Gastrocnemius medialis (tissue), 4 donors: ENCODE measurements around the gene RHOJ.

Experiments used
- POLR2A ChIP-seq, 2 donors: fragments of 450-650 bp; IDR thresholded peaks; one replicate each; pipeline ENCODE4 v1.6.1; 2017; ENCODE audit warnings: antibody characterized with exemption in 2 of 2, mild to moderate bottlenecking in 2 of 2, moderate library complexity in 2 of 2
- TF ChIP-seq, protein P1 (sequence below), 5 experiments: fragments of 450-650 bp in 3 of 5; fragments of 200-600 bp in 2 of 5; sonication (generic) in 2 of 5; IDR thresholded peaks in 4 of 5; conservative IDR thresholded peaks in 1 of 5; 1 replicate in 4 of 5; 2 replicates in 1 of 5; pipeline ENCODE4 v1.5.1; 2016 to 2019; ENCODE audit warnings: antibody characterized with exemption in 5 of 5, mild to moderate bottlenecking in 3 of 5, moderate library complexity in 3 of 5

DNA sequence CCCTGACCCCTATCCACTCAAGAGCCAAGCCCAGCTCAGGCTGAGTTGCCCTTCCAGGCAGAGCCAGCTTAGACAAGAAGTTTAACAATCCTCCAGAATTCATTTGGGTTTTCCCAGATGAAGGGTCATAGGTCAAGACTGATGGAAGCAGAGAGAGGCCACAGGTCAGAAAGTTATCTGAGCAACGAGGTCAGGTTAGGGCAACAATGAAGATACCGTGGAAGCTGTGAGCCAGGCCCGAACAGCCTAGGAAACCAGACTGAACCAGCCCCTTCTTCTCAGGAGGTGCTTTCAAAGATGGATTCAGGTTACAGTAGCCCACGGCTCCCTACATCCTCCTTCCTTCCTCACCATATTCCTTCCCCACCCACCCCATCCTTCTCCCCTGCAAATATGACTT, 53.1 kb downstream of the RHOJ start:
- TF ChIP-seq, protein P1, sequence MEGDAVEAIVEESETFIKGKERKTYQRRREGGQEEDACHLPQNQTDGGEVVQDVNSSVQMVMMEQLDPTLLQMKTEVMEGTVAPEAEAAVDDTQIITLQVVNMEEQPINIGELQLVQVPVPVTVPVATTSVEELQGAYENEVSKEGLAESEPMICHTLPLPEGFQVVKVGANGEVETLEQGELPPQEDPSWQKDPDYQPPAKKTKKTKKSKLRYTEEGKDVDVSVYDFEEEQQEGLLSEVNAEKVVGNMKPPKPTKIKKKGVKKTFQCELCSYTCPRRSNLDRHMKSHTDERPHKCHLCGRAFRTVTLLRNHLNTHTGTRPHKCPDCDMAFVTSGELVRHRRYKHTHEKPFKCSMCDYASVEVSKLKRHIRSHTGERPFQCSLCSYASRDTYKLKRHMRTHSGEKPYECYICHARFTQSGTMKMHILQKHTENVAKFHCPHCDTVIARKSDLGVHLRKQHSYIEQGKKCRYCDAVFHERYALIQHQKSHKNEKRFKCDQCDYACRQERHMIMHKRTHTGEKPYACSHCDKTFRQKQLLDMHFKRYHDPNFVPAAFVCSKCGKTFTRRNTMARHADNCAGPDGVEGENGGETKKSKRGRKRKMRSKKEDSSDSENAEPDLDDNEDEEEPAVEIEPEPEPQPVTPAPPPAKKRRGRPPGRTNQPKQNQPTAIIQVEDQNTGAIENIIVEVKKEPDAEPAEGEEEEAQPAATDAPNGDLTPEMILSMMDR (IDR thresholded peaks at IDR 0.05 in 4 of 5, conservative IDR thresholded peaks at IDR 0.05 in 1 of 5) = no peak
- no peak for TF ChIP-seq POLR2A (IDR thresholded peaks at IDR 0.05)
